GM13976 (cell line): ENCODE data around the gene POFUT1.

ENCODE experiments used
- DNase-seq: peaks from one replicate; pipeline ENCODE4 v3.0.0; 2012; ENCODE audit warnings: low spot score
- in situ Hi-C: fragments of 300-500 bp; cut with MboI; formaldehyde crosslinking; loops from one replicate; pipeline ENCODE4 v1.12.0; 2022; ENCODE audit warnings: low sequenced_read_pairs, mixed read lengths, inconsistent platforms; ENCODE audit not compliant: unreplicated experiment
- TF ChIP-seq, protein P1 (sequence below): IDR thresholded peaks from 2 replicates; pipeline ENCODE4 v1.5.1; 2012; ENCODE audit warnings: borderline replicate concordance, mild to moderate bottlenecking; ENCODE audit not compliant: insufficient read depth; ENCODE audit errors: extremely low read depth, missing control alignments, control extremely low read depth

Gene POFUT1

DNA sequence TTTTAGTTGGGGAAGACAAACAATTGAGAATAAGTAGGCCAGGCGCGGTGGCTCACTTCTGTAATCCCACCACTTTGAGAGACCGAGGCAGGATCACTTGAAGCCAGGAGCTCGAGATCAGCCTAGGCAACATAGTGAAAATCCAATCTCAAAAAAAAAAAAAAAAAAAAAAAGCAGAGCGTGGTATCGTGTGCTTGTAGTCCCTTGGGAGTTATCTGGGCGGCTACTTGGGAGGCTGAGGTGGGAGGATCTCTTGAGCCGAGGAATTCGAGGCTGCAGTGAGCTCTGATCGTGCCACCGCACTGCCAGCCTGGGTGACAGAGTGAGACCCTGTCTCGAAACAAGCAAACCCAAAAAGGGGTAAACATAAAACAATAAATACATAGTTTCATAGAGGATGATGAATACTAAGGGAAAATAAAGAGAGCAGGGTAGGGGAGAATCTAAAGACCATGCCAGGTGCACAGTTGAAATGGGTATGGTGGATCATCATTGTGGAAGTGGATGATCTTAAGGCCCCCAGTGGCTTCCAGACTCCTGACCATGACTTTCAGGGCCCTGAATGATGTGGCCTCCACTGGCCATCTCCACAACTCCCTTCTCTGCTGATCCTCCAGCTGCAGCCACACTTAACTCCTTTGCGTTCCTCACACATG, 947 bp downstream of the POFUT1 start:
- TF ChIP-seq, protein P1, sequence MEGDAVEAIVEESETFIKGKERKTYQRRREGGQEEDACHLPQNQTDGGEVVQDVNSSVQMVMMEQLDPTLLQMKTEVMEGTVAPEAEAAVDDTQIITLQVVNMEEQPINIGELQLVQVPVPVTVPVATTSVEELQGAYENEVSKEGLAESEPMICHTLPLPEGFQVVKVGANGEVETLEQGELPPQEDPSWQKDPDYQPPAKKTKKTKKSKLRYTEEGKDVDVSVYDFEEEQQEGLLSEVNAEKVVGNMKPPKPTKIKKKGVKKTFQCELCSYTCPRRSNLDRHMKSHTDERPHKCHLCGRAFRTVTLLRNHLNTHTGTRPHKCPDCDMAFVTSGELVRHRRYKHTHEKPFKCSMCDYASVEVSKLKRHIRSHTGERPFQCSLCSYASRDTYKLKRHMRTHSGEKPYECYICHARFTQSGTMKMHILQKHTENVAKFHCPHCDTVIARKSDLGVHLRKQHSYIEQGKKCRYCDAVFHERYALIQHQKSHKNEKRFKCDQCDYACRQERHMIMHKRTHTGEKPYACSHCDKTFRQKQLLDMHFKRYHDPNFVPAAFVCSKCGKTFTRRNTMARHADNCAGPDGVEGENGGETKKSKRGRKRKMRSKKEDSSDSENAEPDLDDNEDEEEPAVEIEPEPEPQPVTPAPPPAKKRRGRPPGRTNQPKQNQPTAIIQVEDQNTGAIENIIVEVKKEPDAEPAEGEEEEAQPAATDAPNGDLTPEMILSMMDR, result no peak
- no peak for DNase-seq
- in situ Hi-C loops, result no loop called here

DNA sequence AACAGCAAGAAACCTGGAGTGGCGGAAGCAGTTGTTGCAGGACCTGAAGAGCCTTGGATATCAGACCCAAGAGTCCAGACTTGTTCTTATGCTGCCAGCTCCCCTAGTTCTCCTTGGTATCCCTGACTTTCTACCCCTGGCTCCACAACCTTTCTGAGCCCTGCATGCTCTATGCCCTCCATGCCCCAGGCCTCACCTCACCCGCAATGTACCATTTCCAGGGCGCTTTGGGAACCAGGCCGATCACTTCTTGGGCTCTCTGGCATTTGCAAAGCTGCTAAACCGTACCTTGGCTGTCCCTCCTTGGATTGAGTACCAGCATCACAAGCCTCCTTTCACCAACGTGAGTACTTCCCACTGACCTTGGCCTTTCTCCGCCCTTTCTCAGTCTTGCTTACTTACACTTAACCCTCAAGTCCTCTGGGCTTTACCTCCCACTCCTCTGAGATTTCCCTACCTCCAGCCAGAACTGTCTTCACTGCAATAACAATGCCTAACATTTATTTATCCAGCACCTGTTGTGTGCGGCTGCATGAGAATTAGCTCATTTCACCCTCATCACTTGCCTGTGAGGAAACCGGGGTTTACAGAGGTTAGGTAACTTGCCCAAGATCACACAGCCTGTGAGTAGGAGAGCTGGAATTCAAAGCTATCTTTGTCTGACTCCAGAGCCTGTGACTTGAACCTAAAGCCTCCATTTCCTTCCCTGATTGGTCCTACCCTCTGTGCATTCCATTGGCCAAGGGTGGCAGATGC, 2.3 kb downstream of the POFUT1 start:
- no peak for DNase-seq
- in situ Hi-C loops, result no loop called here
- TF ChIP-seq, protein P1, result no peak

DNA sequence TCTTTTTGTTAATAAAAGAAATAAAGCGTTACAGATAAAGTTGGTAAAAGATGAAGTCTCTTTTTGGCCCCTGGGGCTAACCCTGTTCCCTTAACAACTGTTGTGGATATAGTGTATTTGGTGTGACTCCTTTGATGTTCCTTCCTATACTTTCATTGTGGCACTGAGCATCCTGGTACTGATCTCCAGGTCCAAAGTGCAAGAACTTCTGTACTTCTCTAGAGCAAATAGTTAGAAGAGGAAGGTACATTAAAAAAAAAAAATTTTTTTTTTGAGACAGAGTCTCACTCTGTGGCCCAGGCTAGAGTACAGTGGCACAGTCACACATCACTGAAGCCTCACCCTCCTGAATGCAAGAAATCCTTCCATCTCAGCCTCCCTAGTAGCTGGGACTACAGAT, 6.2 kb downstream of the POFUT1 start:
- TF ChIP-seq, protein P1, result no peak
- in situ Hi-C loops, result no loop called here
- DNase-seq, result no peak

DNA sequence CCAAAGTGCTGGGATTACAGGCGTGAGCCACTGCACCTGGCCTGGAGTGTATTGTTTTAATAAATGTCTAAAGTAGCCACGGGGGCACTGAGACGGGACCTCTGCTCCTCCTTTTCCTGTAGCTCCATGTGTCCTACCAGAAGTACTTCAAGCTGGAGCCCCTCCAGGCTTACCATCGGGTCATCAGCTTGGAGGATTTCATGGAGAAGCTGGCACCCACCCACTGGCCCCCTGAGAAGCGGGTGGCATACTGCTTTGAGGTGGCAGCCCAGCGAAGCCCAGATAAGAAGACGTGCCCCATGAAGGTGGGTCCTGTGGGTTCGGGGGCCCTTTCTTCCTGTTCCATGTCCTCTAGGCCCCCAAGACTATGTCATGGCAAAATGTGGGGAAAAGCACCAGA, 7.5 kb downstream of the POFUT1 start:
- TF ChIP-seq, protein P1, result no peak
- in situ Hi-C loops, result no loop called here
- no peak for DNase-seq

DNA sequence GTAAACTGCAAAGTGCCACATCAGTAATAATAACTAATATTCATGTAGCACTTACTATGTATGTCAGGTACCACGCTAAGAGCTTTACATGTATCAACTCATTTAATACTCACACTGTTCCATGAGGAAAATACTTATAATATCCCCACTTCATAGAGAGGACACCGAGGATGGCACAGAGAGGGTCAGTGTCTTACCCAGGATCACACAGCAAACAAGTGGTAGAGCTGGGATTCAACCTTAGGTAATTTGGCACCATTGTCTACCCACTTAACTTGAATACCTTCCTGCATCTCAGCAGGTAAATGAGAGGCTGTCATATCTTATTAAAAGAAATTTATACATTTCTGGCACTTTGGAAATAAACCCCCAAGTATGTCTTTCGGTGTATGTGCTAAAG, 8.0 kb downstream of the POFUT1 start:
- in situ Hi-C loops, result no loop called here
- TF ChIP-seq, protein P1, result no peak
- DNase-seq, result no peak

DNA sequence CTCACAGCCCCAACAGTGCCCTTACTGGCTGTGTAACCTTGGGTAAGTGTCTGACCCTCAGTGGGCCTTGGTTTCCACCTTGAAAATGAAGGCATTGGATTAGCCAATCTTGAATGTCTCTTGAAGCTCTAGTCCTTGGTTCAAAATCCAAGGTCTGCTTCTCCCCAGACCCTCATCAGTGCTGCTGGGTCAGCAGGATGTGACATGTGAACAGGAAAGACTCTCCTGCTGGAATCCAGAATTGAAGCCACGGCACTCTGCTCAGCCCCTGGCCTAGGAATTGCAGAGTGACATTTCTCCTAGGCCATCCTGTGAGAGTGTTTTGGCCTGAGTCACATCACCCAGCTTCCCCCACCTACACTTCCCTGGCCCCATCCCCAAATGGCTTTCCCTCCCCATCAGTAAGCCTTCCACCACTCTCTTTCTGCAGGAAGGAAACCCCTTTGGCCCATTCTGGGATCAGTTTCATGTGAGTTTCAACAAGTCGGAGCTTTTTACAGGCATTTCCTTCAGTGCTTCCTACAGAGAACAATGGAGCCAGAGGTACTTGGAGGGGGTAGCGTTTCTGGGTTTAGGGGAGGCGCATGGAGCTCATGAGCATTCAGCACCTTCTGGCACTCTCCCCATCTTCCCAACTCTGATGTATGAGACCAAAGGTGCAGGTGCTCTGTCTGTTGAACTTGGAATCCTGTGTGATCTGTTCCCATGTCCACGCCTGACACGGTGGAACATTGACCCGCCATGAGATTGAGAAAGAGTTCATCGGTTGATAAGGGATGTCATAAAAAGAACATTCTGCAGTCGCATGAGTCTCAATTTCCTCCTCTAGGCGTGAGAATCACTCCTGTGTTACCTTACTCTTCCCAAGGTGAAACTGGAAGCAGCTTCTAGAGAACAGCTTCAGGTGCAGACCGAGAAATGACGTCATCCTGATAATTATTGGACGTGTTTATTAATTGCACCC, 8.8 kb downstream of the POFUT1 start:
- TF ChIP-seq, protein P1, result no peak
- in situ Hi-C loops, result no loop called here
- DNase-seq, result no peak
